GM19351 (cell line): Measurements from ENCODE around the gene STRIP1.

Experiments
- ATAC-seq: cut with Tn5 transposase; IDR thresholded peaks from one replicate; pipeline ENCODE4 v1.9.1; 2021; ENCODE audit warnings: mild to moderate bottlenecking, moderate library complexity; ENCODE audit not compliant: unreplicated experiment

Gene STRIP1

GRCh38 chr1:110050602-110051261, 16.3 kb downstream of the STRIP1 start:
- no peak for ATAC-seq

- no peak for ATAC-seq
These were observed 16.8 kb downstream of the STRIP1 start for GRCh38 chr1:110051262-110051648.

DNA sequence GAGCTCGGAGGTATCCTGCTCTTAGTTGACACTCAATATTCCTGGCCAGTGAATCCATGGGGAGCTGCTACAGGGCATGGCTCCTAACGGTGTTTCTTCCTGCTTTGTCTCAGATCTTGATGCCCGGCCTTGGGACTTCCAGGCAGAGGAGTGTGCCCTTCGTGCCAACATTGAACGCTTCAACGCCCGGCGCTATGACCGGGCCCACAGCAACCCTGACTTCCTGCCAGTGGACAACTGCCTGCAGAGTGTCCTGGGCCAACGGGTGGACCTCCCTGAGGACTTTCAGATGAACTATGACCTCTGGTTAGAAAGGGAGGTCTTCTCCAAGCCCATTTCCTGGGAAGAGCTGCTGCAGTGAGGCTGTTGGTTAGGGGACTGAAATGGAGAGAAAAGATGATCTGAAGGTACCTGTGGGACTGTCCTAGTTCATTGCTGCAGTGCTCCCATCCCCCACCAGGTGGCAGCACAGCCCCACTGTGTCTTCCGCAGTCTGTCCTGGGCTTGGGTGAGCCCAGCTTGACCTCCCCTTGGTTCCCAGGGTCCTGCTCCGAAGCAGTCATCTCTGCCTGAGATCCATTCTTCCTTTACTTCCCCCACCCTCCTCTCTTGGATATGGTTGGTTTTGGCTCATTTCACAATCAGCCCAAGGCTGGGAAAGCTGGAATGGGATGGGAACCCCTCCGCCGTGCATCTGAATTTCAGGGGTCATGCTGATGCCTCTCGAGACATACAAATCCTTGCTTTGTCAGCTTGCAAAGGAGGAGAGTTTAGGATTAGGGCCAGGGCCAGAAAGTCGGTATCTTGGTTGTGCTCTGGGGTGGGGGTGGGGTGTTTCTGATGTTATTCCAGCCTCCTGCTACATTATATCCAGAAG, 19.4 kb downstream of the STRIP1 start:
- ATAC-seq: peak; percentile 45

DNA sequence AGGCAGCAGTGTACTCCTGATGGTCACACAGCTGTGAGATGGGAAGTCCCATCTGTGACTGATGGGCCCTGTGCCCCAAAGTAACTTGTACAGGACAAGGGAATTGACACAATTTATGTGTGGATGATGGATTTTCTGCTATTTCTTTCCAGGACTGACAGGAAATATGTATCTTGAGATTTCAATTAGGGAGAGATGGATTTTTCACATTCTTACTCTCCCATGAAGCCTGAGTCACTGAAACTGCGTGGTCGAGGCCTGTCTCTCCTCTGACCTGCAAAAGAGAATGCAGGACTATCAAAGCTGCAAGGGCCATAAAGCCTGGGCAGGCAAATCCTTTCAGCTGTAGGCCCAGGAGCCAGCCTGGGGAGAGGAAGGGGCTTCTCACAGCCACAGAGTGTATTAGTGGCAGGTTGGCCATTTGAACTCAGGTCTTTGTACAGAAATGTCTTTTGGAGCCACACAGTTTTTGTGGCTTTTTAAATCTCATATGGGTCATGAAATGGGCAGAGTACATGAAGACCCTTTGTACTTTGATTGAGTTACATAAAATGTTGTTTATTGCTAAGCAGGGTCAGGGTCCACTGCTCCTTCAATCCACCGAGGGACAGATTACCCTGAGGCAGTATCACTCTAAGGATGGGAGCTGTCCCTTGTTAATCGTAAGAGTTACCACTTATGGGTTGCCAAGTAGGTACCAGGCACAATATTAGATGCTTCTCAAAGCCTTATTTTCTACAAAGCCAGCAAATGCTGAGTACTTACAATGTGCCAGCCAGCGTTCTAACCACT, 21.3 kb downstream of the STRIP1 start:
- ATAC-seq: no peak

- ATAC-seq: no peak
These were observed 21.9 kb downstream of the STRIP1 start for GRCh38 chr1:110056285-110056683.

DNA sequence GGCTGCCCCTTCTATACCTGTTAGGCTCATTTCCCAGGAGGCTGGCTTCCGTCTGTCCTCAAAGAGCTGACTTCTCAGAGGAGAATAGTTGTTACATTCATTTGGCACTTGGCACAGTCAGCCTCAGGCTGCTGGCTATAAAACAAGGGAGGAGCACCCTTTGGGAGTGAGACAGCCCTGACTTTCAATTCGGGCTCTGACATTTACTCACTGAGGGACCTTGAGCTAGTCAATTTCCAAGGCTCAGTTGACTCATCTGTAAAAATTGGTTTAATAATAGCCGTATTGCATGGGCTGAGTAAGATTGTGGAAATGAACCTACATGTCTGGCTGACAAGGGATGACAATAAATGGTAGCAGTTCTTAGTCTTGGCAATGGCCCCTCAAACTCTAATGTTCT, 22.4 kb downstream of the STRIP1 start:
- ATAC-seq: no peak

- ATAC-seq: no peak
These were observed 23.6 kb downstream of the STRIP1 start for GRCh38 chr1:110057963-110058518.

GRCh38 chr1:110058591-110058990, 24.2 kb downstream of the STRIP1 start:
- ATAC-seq: no peak

GRCh38 chr1:110059133-110059863, 24.9 kb downstream of the STRIP1 start:
- no peak for ATAC-seq

- ATAC-seq: peak; percentile 69
These were observed 25.7 kb downstream of the STRIP1 start for GRCh38 chr1:110060034-110060661.

DNA sequence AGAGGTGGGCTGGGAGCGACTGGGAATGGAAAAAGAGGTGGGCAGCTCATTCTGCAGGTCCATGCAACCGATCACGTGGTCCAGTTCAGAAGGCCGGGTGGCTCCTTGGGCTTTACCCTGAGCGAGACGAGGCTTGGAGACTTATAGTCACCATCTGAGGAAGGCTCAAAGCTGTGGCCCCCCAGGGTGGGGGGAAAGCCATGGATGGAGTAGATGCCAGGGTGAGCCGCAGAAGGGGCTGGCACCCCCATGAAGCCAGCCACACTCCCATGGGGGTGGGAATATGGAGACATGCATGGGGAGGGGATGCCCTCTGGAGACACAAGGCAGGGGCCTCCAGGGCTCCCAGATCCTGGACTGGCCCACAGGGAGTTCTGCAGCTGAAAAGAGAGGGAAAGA, 26.2 kb downstream of the STRIP1 start:
- no peak for ATAC-seq

GRCh38 chr1:110061341-110061740, 26.9 kb downstream of the STRIP1 start:
- no peak for ATAC-seq

DNA sequence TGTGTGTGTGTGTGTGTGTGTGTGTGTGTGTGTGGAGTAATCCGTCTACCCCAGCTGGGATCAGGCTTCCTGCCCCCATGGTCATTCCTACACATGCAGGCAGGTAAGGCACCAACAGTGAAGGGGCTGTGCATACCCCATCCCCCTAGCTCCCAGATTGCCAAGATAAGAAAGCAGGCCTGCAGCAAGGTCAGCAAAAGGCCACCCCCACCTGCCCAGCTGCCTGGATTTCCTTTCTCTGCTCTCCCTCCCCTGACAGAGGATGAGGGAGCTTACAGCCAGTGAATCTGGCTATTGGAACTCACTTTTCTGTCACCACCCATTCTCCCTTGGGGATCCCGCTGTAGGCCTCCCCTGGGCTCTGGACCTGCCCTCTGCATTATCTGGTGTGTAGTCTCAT, 28.2 kb downstream of the STRIP1 start:
- no peak for ATAC-seq

GRCh38 chr1:110063781-110064180, 29.4 kb downstream of the STRIP1 start:
- no peak for ATAC-seq

- ATAC-seq: no peak
These were observed 30.3 kb downstream of the STRIP1 start for GRCh38 chr1:110064576-110065337.

DNA sequence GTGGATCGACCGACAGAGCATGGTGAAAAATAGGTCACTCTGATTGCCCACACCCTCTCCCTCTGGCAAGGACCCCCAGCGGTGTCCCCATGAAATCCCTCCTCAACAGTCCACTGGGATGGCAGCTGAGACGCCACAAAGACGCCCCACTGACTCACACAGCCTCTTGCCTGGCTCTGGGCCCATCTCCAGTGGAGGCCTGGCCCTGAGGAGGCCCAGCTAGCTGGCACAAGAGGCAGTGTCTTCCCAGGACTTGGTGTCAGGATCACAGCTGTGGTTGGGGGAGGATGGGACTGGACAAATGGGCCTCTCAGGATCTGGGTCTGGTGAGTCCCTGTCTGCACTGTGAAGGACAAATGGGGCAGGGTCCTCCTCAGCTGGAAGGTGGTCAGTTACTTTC, 31.4 kb downstream of the STRIP1 start:
- no peak for ATAC-seq

- no peak for ATAC-seq
These were observed 33.1 kb downstream of the STRIP1 start for GRCh38 chr1:110067479-110067892.

- ATAC-seq: no peak
These were observed 33.6 kb downstream of the STRIP1 start for GRCh38 chr1:110067893-110068645.
